CD8-positive, alpha-beta memory T cell (primary cell): Measurements from ENCODE around the gene EDIL3. TPM values are rescaled to one million over a fixed set of nuclear protein-coding genes. Genes with fewer than 3 reads are reported as not detected.

Source experiments
- CTCF ChIA-PET: fragments of 350-600 bp; sonication (Branson Sonifier 250); formaldehyde crosslinking; loops from one replicate; lab custom pipeline; 2021; ENCODE audit warnings: antibody characterized with exemption; lab: Charles Lee
- POLR2A ChIA-PET: fragments of 350-600 bp; sonication (Branson Sonifier 250); formaldehyde crosslinking; loops from one replicate; lab custom pipeline; 2021; ENCODE audit warnings: antibody characterized with exemption; lab: Charles Lee
- DNase-seq, 5 donors: peaks; one replicate each; pipeline versions ENCODE4 v3.0.0 to v3.0.0-alpha.2; 2020 to 2022; ENCODE audit warnings: mixed read lengths in 1 of 5
- H3K27ac ChIP-seq: one replicate; pipeline ENCODE4 v1.7.0; 2013; ENCODE audit warnings: low read depth, mild to moderate bottlenecking, low read length, moderate library complexity
- H3K27me3 ChIP-seq: 2 replicates; pipeline ENCODE4 v1.7.0; 2013; ENCODE audit warnings: low read length, mild to moderate bottlenecking; ENCODE audit not compliant: insufficient read depth, poor library complexity, severe bottlenecking
- H3K36me3 ChIP-seq: 2 replicates; pipeline ENCODE4 v1.7.0; 2013; ENCODE audit warnings: mild to moderate bottlenecking, low read length, moderate library complexity; ENCODE audit not compliant: insufficient read depth
- H3K4me1 ChIP-seq: 2 replicates; pipeline ENCODE4 v1.7.0; 2013; ENCODE audit warnings: mild to moderate bottlenecking, low read length, moderate library complexity; ENCODE audit not compliant: insufficient read depth
- H3K4me3 ChIP-seq: 2 replicates; pipeline ENCODE4 v1.7.0; 2013; ENCODE audit warnings: mild to moderate bottlenecking, low read length
- H3K9me3 ChIP-seq: 2 replicates; pipeline ENCODE4 v1.7.0; 2013; ENCODE audit warnings: mild to moderate bottlenecking, low read length
- H3K27ac Mint-ChIP-seq, 8 donors: one replicate each; pipeline ENCODE4 v1.8.0; 2020 to 2021; ENCODE audit warnings: mixed read lengths in 8 of 8, mild to moderate bottlenecking in 6 of 8, inconsistent platforms in 3 of 8, moderate library complexity in 3 of 8
- H3K27me3 Mint-ChIP-seq, 2 donors: one replicate each; pipeline ENCODE4 v1.8.0; 2020 to 2021; ENCODE audit warnings: mixed read lengths in 2 of 2, mild to moderate bottlenecking in 1 of 2, moderate library complexity in 1 of 2
- H3K36me3 Mint-ChIP-seq, 3 donors: one replicate each; pipeline ENCODE4 v1.8.0; 2020 to 2021; ENCODE audit warnings: mixed read lengths in 3 of 3, inconsistent platforms in 1 of 3, mild to moderate bottlenecking in 1 of 3
- H3K4me1 Mint-ChIP-seq, 3 donors: one replicate each; pipeline ENCODE4 v1.8.0; 2020 to 2021; ENCODE audit warnings: mixed read lengths in 3 of 3, inconsistent platforms in 1 of 3, mild to moderate bottlenecking in 1 of 3
- H3K4me3 Mint-ChIP-seq, 7 donors: one replicate each; pipeline ENCODE4 v1.8.0; 2020 to 2021; ENCODE audit warnings: mixed read lengths in 7 of 7, mild to moderate bottlenecking in 6 of 7, moderate library complexity in 4 of 7, inconsistent platforms in 2 of 7
- H3K9me3 Mint-ChIP-seq, 5 donors: one replicate each; pipeline ENCODE4 v1.8.0; 2020 to 2022; ENCODE audit warnings: mixed read lengths in 5 of 5, mild to moderate bottlenecking in 3 of 5, moderate library complexity in 2 of 5, inconsistent platforms in 1 of 5
- polyA plus RNA-seq: library from polyadenylated mRNA; unstranded; fragments of 300-500 nt; fragmentation: Illumina TruSeq; gene quantifications from one replicate; pipeline ENCODE4 v1.2.3, GENCODE V29; 2021
- total RNA-seq, 2 experiments: library from RNA; stranded (reverse); gene quantifications; one replicate each; pipeline ENCODE4 v1.2.3, GENCODE V29; 2021

Gene EDIL3
- total and polyA plus RNA-seq, 3 experiments from 2014 or later = not detected

DNA sequence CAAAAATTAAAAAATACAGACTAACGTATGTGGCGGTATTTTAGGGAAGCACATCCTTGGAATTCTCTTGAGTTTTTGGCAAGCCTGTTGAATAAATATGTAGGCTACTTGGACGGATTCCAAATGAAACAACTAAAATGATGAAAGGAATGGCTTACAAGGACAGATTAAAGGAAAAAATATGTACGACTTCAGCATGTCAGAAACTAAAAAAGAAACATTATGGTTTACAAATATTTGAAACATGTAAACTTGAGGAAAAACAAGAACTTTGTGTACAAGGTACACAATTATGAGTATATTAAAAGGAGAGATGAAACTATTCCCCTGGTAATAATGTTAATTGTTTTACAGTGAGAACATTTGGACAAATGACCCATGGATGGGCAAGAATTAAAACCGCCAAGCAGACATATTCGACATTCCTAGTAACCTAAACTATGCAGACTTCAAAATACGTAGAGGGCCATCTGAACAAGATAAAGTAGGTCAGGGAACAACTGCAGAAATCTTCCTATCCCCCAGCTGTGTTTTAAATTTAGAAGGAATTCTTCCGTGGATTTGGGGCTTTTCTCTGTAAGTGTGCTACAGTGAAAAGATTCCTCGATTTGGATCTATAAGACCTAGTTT lies 12.5 kb downstream of the EDIL3 start:
- ChIA-PET POLR2A (no interaction called here), CTCF (no interaction called here)
- Mint-ChIP-seq H3K27me3 (no peaks in the 10 kb centered on the region), H3K9me3 (peaks cover 0 to 13% (median 0%) of the 10 kb centered on the region in 5 donors), H3K4me3 (no peak overlapping the region), H3K27ac (no peak overlapping the region), H3K4me1 (no peaks in the 10 kb centered on the region), H3K36me3 (no peaks in the 10 kb centered on the region)
- DNase-seq = no peak
- H3K9me3 ChIP-seq = no peaks in the 10 kb centered on the region
- H3K27ac ChIP-seq = no peak overlapping the region
- no peaks in the 10 kb centered on the region for H3K27me3 ChIP-seq
- no peaks in the 10 kb centered on the region for H3K36me3 ChIP-seq
- H3K4me3 ChIP-seq = no peak overlapping the region
- H3K4me1 ChIP-seq = no peaks in the 10 kb centered on the region

DNA sequence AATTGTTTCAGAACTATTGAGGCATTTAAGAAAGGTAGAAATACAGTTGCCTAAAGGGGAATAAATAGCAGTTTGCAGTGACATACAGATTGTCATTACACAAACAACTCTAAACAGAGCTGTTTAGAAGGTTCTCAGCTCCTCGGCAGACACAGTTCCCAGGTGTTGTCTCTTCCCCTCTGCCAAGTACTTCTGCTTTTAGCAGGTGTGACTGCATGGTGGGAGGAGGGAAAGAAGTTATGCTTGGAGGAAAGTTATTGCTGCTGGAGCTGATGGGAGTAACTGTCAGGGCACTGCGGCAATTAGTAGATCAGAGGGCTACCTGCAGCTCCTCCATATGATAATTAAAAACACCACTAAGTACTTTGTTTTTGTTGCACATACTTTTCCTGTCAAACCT lies 14.5 kb downstream of the EDIL3 start:
- no peaks in the 10 kb centered on the region for H3K4me1 Mint-ChIP-seq
- H3K27me3 Mint-ChIP-seq = no peaks in the 10 kb centered on the region
- ChIA-PET POLR2A (no interaction called here), CTCF (no interaction called here)
- peaks cover 0 to 17% (median 0%) of the 10 kb centered on the region in 5 donors for H3K9me3 Mint-ChIP-seq
- H3K36me3 Mint-ChIP-seq = no peaks in the 10 kb centered on the region
- H3K4me3 Mint-ChIP-seq = no peak overlapping the region
- no peak for DNase-seq
- H3K9me3 ChIP-seq = no peaks in the 10 kb centered on the region
- H3K4me3 ChIP-seq = no peak overlapping the region
- H3K4me1 ChIP-seq = no peaks in the 10 kb centered on the region
- no peaks in the 10 kb centered on the region for H3K36me3 ChIP-seq
- H3K27ac Mint-ChIP-seq = no peak overlapping the region
- H3K27ac ChIP-seq = no peak overlapping the region
- no peaks in the 10 kb centered on the region for H3K27me3 ChIP-seq

DNA sequence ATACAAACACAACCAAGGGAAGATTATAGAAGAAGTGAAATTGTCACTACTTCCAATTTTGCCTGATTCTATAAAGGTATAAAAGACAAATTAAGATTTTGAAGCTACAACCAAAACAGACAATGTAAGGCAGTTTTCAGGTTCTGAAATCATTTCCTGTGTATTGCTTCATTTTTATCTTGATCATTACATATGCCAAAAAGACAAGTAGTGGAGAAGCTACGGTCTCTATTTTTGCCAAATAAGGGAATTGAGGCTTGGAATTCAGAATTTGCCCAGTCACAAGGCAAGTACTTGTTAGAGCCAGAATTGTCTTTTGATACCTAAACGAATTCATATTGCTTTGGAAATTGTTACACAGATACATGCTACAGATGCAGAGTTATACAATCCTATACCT lies 20.6 kb downstream of the EDIL3 start:
- CTCF ChIA-PET = no interaction called here
- H3K36me3 Mint-ChIP-seq = no peaks in the 10 kb centered on the region
- peaks cover 0 to 17% (median 0%) of the 10 kb centered on the region in 5 donors for H3K9me3 Mint-ChIP-seq

DNA sequence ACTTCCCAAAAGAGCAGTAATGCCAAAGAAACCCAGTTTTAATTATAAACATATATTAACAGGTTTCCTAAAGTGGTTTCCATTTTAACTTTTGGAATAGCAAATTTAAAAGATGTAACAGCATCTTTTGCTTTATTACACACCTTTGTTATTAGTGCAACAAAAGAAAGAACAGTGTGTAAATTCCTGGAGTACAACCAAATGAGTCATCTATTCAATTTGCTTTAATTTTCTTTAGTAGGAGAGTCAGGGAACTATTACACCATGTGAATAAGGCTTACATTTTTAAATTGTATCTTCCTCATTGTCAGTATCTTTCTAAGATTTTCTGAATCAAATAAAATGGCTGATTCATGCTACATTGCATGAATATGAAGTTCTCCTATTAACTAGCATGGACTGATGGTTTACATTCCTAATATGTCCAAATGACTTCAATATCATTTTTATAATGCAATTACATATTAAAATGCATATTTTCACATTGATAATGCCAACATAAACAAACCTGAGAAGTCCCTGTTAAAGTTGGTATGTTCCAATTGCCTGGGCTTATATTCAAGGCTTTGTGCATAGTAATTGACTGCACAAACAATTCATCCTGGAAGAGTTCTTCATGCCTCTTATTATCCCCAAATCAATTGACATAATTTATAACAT lies 22.5 kb downstream of the EDIL3 start:
- Histone ChIP-seq H3K27me3 (no peaks in the 10 kb centered on the region), H3K9me3 (no peaks in the 10 kb centered on the region), H3K4me1 (no peaks in the 10 kb centered on the region), H3K27ac (no peak overlapping the region), H3K36me3 (no peaks in the 10 kb centered on the region), H3K4me3 (no peak overlapping the region)
- DNase-seq = no peak
- POLR2A ChIA-PET = no interaction called here
- H3K4me1 Mint-ChIP-seq = no peaks in the 10 kb centered on the region
- no peaks in the 10 kb centered on the region for H3K36me3 Mint-ChIP-seq
- H3K27ac Mint-ChIP-seq = no peak overlapping the region
- H3K4me3 Mint-ChIP-seq = no peak overlapping the region
- no peaks in the 10 kb centered on the region for H3K27me3 Mint-ChIP-seq
- H3K9me3 Mint-ChIP-seq = peaks cover 0 to 11% (median 3%) of the 10 kb centered on the region in 5 donors
- CTCF ChIA-PET = no interaction called here

More for the DNA sequence above, 20.6 kb downstream of the EDIL3 start:
- H3K36me3 ChIP-seq = no peaks in the 10 kb centered on the region
- H3K4me1 Mint-ChIP-seq = no peaks in the 10 kb centered on the region
- no peak overlapping the region for H3K27ac ChIP-seq
- H3K9me3 ChIP-seq = no peaks in the 10 kb centered on the region
- no peaks in the 10 kb centered on the region for H3K27me3 Mint-ChIP-seq
- no peak overlapping the region for H3K4me3 ChIP-seq
- DNase-seq = no peak
- no peaks in the 10 kb centered on the region for H3K27me3 ChIP-seq
- no peaks in the 10 kb centered on the region for H3K4me1 ChIP-seq
- no peak overlapping the region for H3K27ac Mint-ChIP-seq
- no peak overlapping the region for H3K4me3 Mint-ChIP-seq
- POLR2A ChIA-PET = no interaction called here

DNA sequence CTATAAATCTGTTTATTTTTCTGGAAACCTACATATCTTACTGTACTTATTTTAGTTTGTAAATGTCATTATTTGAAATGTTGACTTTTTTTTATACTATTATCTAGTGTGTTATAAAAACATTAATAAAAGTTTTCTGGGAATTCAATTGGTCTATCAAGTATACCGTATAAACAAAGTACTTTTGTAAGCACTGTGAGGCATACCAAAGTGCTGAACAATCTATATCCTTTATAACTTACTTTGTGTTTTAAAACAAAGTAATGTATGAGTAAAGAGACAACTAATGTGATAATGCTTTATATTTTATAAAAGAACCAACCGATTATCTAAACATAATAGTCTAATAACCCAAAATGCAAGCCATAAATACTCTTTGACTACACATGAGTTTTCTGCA lies 23.1 kb downstream of the EDIL3 start:
- POLR2A ChIA-PET = no interaction called here
- Mint-ChIP-seq H3K27me3 (no peaks in the 10 kb centered on the region), H3K4me1 (no peaks in the 10 kb centered on the region), H3K36me3 (no peaks in the 10 kb centered on the region), H3K27ac (no peak overlapping the region), H3K9me3 (peaks cover 0 to 11% (median 3%) of the 10 kb centered on the region in 5 donors), H3K4me3 (no peak overlapping the region)
- Histone ChIP-seq H3K9me3 (no peaks in the 10 kb centered on the region), H3K36me3 (no peaks in the 10 kb centered on the region), H3K27me3 (no peaks in the 10 kb centered on the region), H3K27ac (no peak overlapping the region), H3K4me1 (no peaks in the 10 kb centered on the region), H3K4me3 (no peak overlapping the region)
- no peak for DNase-seq
- CTCF ChIA-PET = no interaction called here

DNA sequence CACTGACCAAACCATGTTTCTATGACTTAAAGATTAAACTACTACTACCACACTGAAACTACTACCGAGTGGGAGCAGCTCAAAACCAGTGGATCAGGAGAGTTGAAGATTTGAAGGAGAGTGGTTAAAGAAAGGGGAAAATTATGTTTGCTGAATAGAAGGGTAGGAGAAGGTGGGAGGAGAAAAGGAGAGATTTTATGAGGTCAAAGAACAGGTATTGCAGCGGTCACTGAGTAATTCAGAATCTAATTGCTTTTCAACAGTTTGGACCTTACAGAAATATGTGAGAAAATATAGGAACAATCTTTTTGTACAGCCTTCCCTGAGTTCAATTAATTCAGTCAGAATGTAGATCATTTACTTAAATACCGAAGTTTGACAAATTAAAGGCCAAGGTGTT lies 24.6 kb downstream of the EDIL3 start:
- no peak overlapping the region for H3K4me3 ChIP-seq
- no peaks in the 10 kb centered on the region for H3K4me1 Mint-ChIP-seq
- no peaks in the 10 kb centered on the region for H3K4me1 ChIP-seq
- no peaks in the 10 kb centered on the region for H3K9me3 ChIP-seq
- no peaks in the 10 kb centered on the region for H3K27me3 Mint-ChIP-seq
- no peak overlapping the region for H3K27ac ChIP-seq
- CTCF ChIA-PET = no interaction called here
- DNase-seq = no peak
- H3K4me3 Mint-ChIP-seq = no peak overlapping the region
- POLR2A ChIA-PET = no interaction called here
- H3K27ac Mint-ChIP-seq = no peak overlapping the region
- H3K27me3 ChIP-seq = no peaks in the 10 kb centered on the region
- no peaks in the 10 kb centered on the region for H3K36me3 Mint-ChIP-seq
- H3K36me3 ChIP-seq = no peaks in the 10 kb centered on the region
- peaks cover 0 to 15% (median 2%) of the 10 kb centered on the region in 5 donors for H3K9me3 Mint-ChIP-seq

DNA sequence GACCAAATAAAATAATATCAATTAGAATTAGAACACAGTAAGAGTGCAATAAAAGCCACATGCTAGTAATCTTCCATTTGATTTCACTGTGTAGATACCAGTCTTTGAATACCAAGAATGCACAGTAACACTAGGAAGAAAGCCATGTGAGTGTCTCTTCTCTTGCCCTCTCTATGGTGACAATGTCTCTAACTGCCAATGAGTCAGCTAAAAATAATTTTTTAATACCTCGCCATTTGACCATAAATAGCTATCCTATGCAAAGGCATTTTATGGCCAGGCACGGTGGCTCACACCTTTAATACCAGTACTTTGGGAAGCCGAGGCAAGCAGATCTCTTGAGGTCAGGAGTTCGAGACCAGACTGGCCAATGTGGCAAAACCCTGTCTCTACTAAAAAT lies 30.6 kb downstream of the EDIL3 start:
- no peak overlapping the region for H3K27ac ChIP-seq
- no peaks in the 10 kb centered on the region for H3K4me1 ChIP-seq
- H3K4me1 Mint-ChIP-seq = no peaks in the 10 kb centered on the region
- H3K36me3 ChIP-seq = no peaks in the 10 kb centered on the region
- H3K27me3 Mint-ChIP-seq = no peaks in the 10 kb centered on the region
- ChIA-PET POLR2A (no interaction called here), CTCF (no interaction called here)
- H3K27ac Mint-ChIP-seq = no peak overlapping the region
- no peak for DNase-seq
- no peaks in the 10 kb centered on the region for H3K36me3 Mint-ChIP-seq
- no peaks in the 10 kb centered on the region for H3K27me3 ChIP-seq
- no peaks in the 10 kb centered on the region for H3K9me3 ChIP-seq
- peaks cover 0 to 19% (median 5%) of the 10 kb centered on the region in 5 donors for H3K9me3 Mint-ChIP-seq
- no peak overlapping the region for H3K4me3 ChIP-seq
- no peak overlapping the region for H3K4me3 Mint-ChIP-seq

DNA sequence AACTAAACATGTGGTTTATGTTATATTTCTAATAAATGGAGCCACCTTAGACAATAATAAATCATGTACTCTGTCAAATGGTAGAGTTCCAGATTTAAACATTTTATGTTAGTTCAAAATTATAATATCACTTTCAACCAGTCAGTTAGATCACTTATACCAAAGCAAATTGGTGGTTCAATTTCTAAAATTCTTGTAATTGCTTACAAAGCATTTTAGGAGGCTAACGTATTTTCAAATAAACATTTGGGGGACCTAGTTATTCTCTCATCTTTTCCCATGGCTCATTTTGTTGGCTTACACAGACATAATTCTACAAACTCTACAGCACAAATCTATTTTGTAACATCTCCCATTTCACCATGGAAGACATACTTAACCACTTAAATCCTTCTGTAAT lies 39.9 kb downstream of the EDIL3 start:
- DNase-seq = no peak
- H3K4me3 ChIP-seq = no peak overlapping the region
- CTCF ChIA-PET = no interaction called here

More for the DNA sequence above, 39.9 kb downstream of the EDIL3 start:
- H3K4me3 Mint-ChIP-seq = no peak overlapping the region
- Histone ChIP-seq H3K27me3 (no peaks in the 10 kb centered on the region), H3K4me1 (no peaks in the 10 kb centered on the region), H3K36me3 (no peaks in the 10 kb centered on the region), H3K27ac (no peak overlapping the region), H3K9me3 (no peaks in the 10 kb centered on the region)
- POLR2A ChIA-PET = no interaction called here
- H3K36me3 Mint-ChIP-seq = no peaks in the 10 kb centered on the region
- H3K27ac Mint-ChIP-seq = no peak overlapping the region
- no peaks in the 10 kb centered on the region for H3K27me3 Mint-ChIP-seq
- H3K9me3 Mint-ChIP-seq = peaks cover 0 to 12% (median 0%) of the 10 kb centered on the region in 5 donors
- H3K4me1 Mint-ChIP-seq = no peaks in the 10 kb centered on the region
